ENCODE measurements around the gene AQR. TPM values are rescaled to one million over a fixed set of nuclear protein-coding genes. Genes with fewer than 3 reads are reported as not detected.

The AQR gene
- total and polyA plus RNA-seq, 2 experiments from 2014 or later = 42.3 to 67.3 TPM

GRCh38 chr15:34802803-34803750, 166.5 kb downstream of the AQR start:
- H3K27ac ChIP-seq (ENCODE audit: low read depth) = no peak overlapping the region
- peaks cover 8% of the 10 kb centered on the region; the same call in 1 of the 3 replicates for H3K36me3 Mint-ChIP-seq (ENCODE audit: low read depth)
- H2AFZ ChIP-seq = peak overlapping the region; percentile 49; the same call in 1 of the 2 replicates
- no peaks in the 10 kb centered on the region for H3K27me3 Mint-ChIP-seq (ENCODE audit: insufficient read depth, low read depth, poor library complexity)
- peaks cover 10% of the 10 kb centered on the region for H3K9me3 Mint-ChIP-seq
- no peak overlapping the region for H3K27ac Mint-ChIP-seq
- 0 out of 2 replicates have a peak, but pooled peaks cover 4% of the 10 kb centered on the region for H3K9me2 ChIP-seq (ENCODE audit: insufficient read depth)
- no peak for TF ChIP-seq ETS1 (IDR thresholded peaks at IDR 0.05)
- no peak for TF ChIP-seq ZNF462 (CRISPR knock-in tag; IDR thresholded peaks at IDR 0.05)
- TF ChIP-seq JUNB (IDR thresholded peaks at IDR 0.05; ENCODE audit: unreplicated experiment) = no peak
- no peak for TF ChIP-seq EZH2 (IDR thresholded peaks at IDR 0.05; ENCODE audit: low read depth, unreplicated experiment)
- no peak for TF ChIP-seq NANOG (IDR thresholded peaks at IDR 0.05; ENCODE audit: borderline replicate concordance)
- no peak for TF ChIP-seq ZNF114 (CRISPR knock-in tag; IDR thresholded peaks at IDR 0.05)
- no peak for TF ChIP-seq EZH2phosphoT487 (IDR thresholded peaks at IDR 0.05; ENCODE audit: unreplicated experiment)
- no peak for TF ChIP-seq CREB1 (CRISPR knock-in tag; IDR thresholded peaks at IDR 0.05; ENCODE audit: low read depth)
- TF ChIP-seq POLR2AphosphoS5 (IDR thresholded peaks at IDR 0.05; ENCODE audit: low read depth) = no peak
- TF ChIP-seq STAT1 (IDR thresholded peaks at IDR 0.05; ENCODE audit: unreplicated experiment) = no peak
- TF ChIP-seq REST (IDR thresholded peaks at IDR 0.05; ENCODE audit: unreplicated experiment) = no peak
- TF ChIP-seq CTCF (conservative IDR thresholded peaks at IDR 0.05; ENCODE audit: low read depth in 2 of 2) = no peak
- no peak for TF ChIP-seq ZNF331 (CRISPR knock-in tag; IDR thresholded peaks at IDR 0.05; ENCODE audit: low read depth)
- H3K4me3 ChIP-seq = no peak overlapping the region
- H3K27me3 ChIP-seq (ENCODE audit: insufficient read depth) = no peaks in the 10 kb centered on the region
- H3K4me1 Mint-ChIP-seq = peaks cover 14% of the 10 kb centered on the region
- no peak overlapping the region for H3K4me3 Mint-ChIP-seq
- no peaks in the 10 kb centered on the region for H3K79me2 ChIP-seq (replicated peaks; ENCODE audit: insufficient read depth)
- H3K4me1 ChIP-seq (ENCODE audit: insufficient read depth) = peaks cover 9% of the 10 kb centered on the region; the same call in 1 of the 2 replicates
- H3K4me2 ChIP-seq = no peak overlapping the region
- no peaks in the 10 kb centered on the region for H3F3A ChIP-seq (replicated peaks; ENCODE audit: low read depth)
- ATAC-seq (no peak), DNase-seq (ENCODE audit: low spot score) (no peak)
- H3K36me3 ChIP-seq (ENCODE audit: insufficient read depth) = no peaks in the 10 kb centered on the region
- no peaks in the 10 kb centered on the region for H4K20me1 ChIP-seq (replicated peaks; ENCODE audit: insufficient read depth)

Measured in GM23338 (cell line).